H1 (cell line): ENCODE data around the gene CIRBP. TPM values are rescaled to one million over a fixed set of nuclear protein-coding genes. Genes with fewer than 3 reads are reported as not detected.
"Not testable (repeated sequence)": the region's sequence is repeated elsewhere in the genome, so short reads cannot be mapped to it uniquely, and the experiment has no call there.

Experiments
- CTCF ChIA-PET: fragments of 300-600 bp; sonication (Branson Sonifier 250); formaldehyde crosslinking; loops from one replicate; lab custom pipeline; 2021; ENCODE audit not compliant: partially characterized antibody; lab: Charles Lee
- POLR2A ChIA-PET: fragments of 300-600 bp; sonication (Branson Sonifier 250); formaldehyde crosslinking; loops from one replicate; lab custom pipeline; 2021; ENCODE audit warnings: inconsistent platforms; ENCODE audit not compliant: partially characterized antibody; lab: Charles Lee
- DNase-seq, 2 experiments: peaks; one replicate each; pipeline versions ENCODE4 v3.0.0 to v3.0.0-alpha.2; 2010 to 2022; ENCODE audit warnings: low spot score in 2 of 2, low read depth in 1 of 2, mixed read lengths in 1 of 2
- FAIRE-seq: peaks from 2 replicates; lab custom pipeline; 2011; peaks lifted over from hg19 to GRCh38; lab: Jason Lieb, UNC
- H2AFZ ChIP-seq: 2 replicates; pipeline ENCODE4 v1.8.1; 2012; ENCODE audit warnings: low read length, inconsistent platforms
- H2AK5ac ChIP-seq: 2 replicates; pipeline ENCODE4 v1.6.1; 2013; ENCODE audit warnings: low read depth, low read length
- H2BK120ac ChIP-seq: replicated peaks from 2 replicates; pipeline ENCODE3; 2013; ENCODE audit warnings: low read depth, low read length, inconsistent platforms
- H2BK12ac ChIP-seq: 2 replicates; pipeline ENCODE4 v1.6.1; 2013; ENCODE audit warnings: low read depth, low read length
- H2BK15ac ChIP-seq: 2 replicates; pipeline ENCODE4 v1.6.1; 2013; ENCODE audit warnings: low read length
- H2BK20ac ChIP-seq: 2 replicates; pipeline ENCODE4 v1.6.1; 2013; ENCODE audit warnings: low read length
- H2BK5ac ChIP-seq: 2 replicates; pipeline ENCODE4 v1.6.1; 2013; ENCODE audit warnings: low read depth, low read length
- H3K14ac ChIP-seq: 2 replicates; pipeline ENCODE4 v1.6.1; 2013; ENCODE audit warnings: inconsistent platforms; ENCODE audit not compliant: insufficient read length
- H3K18ac ChIP-seq: 2 replicates; pipeline ENCODE4 v1.6.1; 2013; ENCODE audit warnings: low read length; ENCODE audit errors: extremely low read depth
- H3K23ac ChIP-seq: 2 replicates; pipeline ENCODE4 v1.6.1; 2013; ENCODE audit warnings: inconsistent platforms; ENCODE audit not compliant: insufficient read length
- H3K23me2 ChIP-seq: 2 replicates; pipeline ENCODE4 v1.6.1; 2013; ENCODE audit warnings: low read depth, low read length
- H3K27ac ChIP-seq: 2 replicates; pipeline ENCODE4 v1.6.1; 2011; ENCODE audit warnings: low read depth, low read length, inconsistent platforms
- H3K27me3 ChIP-seq, 4 experiments: replicated peaks in 1 of 4; 1 replicate in 1 of 4; 2 replicates in 3 of 4; pipeline versions ENCODE4 v1.6.1 to v1.8.1; 2011 to 2013; ENCODE audit warnings: low read length in 3 of 4, mild to moderate bottlenecking in 3 of 4, inconsistent platforms in 2 of 4, mixed read lengths in 2 of 4, moderate library complexity in 1 of 4; ENCODE audit not compliant: control insufficient read depth in 3 of 4, insufficient read depth in 3 of 4; ENCODE audit errors: extremely low read depth in 1 of 4
- H3K36me3 ChIP-seq, 4 experiments: 2 replicates each; pipeline versions ENCODE4 v1.6.1 to v1.8.1; 2011 to 2013; ENCODE audit warnings: mild to moderate bottlenecking in 4 of 4, low read length in 3 of 4, moderate library complexity in 2 of 4, control low read depth in 1 of 4, inconsistent platforms in 1 of 4; ENCODE audit not compliant: insufficient read depth in 4 of 4, control insufficient read depth in 2 of 4
- H3K4ac ChIP-seq: replicated peaks from 2 replicates; pipeline ENCODE3; 2013; ENCODE audit warnings: low read length, low read depth, mixed read lengths, inconsistent platforms; ENCODE audit not compliant: insufficient read length
- H3K4me1 ChIP-seq, 4 experiments: replicated peaks in 1 of 4; 1 replicate in 1 of 4; 2 replicates in 3 of 4; pipeline versions ENCODE4 v1.6.1 to v1.8.1; 2011 to 2013; ENCODE audit warnings: low read length in 3 of 4, inconsistent platforms in 2 of 4, mixed read lengths in 1 of 4; ENCODE audit not compliant: insufficient read depth in 4 of 4, control insufficient read depth in 3 of 4
- H3K4me2 ChIP-seq, 2 experiments: 2 replicates each; pipeline versions ENCODE4 v1.6.1 to v1.8.1; 2011 to 2013; ENCODE audit warnings: low read depth in 2 of 2, low read length in 2 of 2, control low read depth in 1 of 2, inconsistent platforms in 1 of 2, mild to moderate bottlenecking in 1 of 2; ENCODE audit not compliant: insufficient read depth in 1 of 2
- H3K4me3 ChIP-seq, 4 experiments: fragments of 200-600, 300-600 bp in 1 of 4; sonication (generic), shearing (Covaris generic), sonication (Bioruptor Twin) in 1 of 4; 2 replicates each; pipeline versions ENCODE4 v1.5.1 to v1.8.1; 2011 to 2016; ENCODE audit warnings: low read length in 4 of 4, low read depth in 3 of 4, control low read depth in 2 of 4, inconsistent platforms in 2 of 4, mild to moderate bottlenecking in 2 of 4, mixed read lengths in 1 of 4, moderate library complexity in 1 of 4; ENCODE audit not compliant: insufficient read depth in 2 of 4; ENCODE audit errors: extremely low read depth in 1 of 4
- H3K56ac ChIP-seq: replicated peaks from 2 replicates; pipeline ENCODE3; 2013; ENCODE audit warnings: low read depth, mild to moderate bottlenecking, mixed read lengths, low read length, inconsistent platforms; ENCODE audit not compliant: insufficient read length
- H3K79me1 ChIP-seq: 2 replicates; pipeline ENCODE4 v1.6.1; 2013; ENCODE audit warnings: low read depth, low read length, control low read depth
- H3K79me2 ChIP-seq, 2 experiments: 2 replicates each; pipeline versions ENCODE4 v1.6.1 to v1.8.1; 2012 to 2013; ENCODE audit warnings: low read length in 2 of 2, mild to moderate bottlenecking in 2 of 2, inconsistent platforms in 1 of 2; ENCODE audit not compliant: insufficient read depth in 2 of 2, control insufficient read depth in 1 of 2
- H3K9ac ChIP-seq, 4 experiments: replicated peaks in 1 of 4; 1 replicate in 1 of 4; 2 replicates in 3 of 4; pipeline versions ENCODE4 v1.6.1 to v1.8.1; 2011 to 2013; ENCODE audit warnings: low read depth in 3 of 4, low read length in 3 of 4, control low read depth in 2 of 4, mild to moderate bottlenecking in 2 of 4, moderate library complexity in 2 of 4, inconsistent platforms in 1 of 4; ENCODE audit errors: extremely low read depth in 1 of 4
- H3K9me3 ChIP-seq, 2 experiments: 2 replicates each; pipeline versions ENCODE4 v1.6.1 to v1.8.1; 2012 to 2013; ENCODE audit warnings: mild to moderate bottlenecking in 2 of 2, moderate library complexity in 2 of 2, control low read depth in 1 of 2, inconsistent platforms in 1 of 2, low read depth in 1 of 2, low read length in 1 of 2, mixed read lengths in 1 of 2; ENCODE audit not compliant: insufficient read depth in 2 of 2
- H4K20me1 ChIP-seq, 2 experiments: replicated peaks in 1 of 2; 2 replicates each; pipeline versions ENCODE3 to v1.8.1; 2011 to 2013; ENCODE audit warnings: inconsistent platforms in 2 of 2, low read length in 2 of 2, mild to moderate bottlenecking in 1 of 2; ENCODE audit not compliant: insufficient read depth in 2 of 2, control insufficient read depth in 1 of 2
- H4K5ac ChIP-seq: 2 replicates; pipeline ENCODE4 v1.6.1; 2013; ENCODE audit warnings: low read length, low read depth, mixed read lengths, inconsistent platforms; ENCODE audit not compliant: insufficient read length
- H4K8ac ChIP-seq: 2 replicates; pipeline ENCODE4 v1.8.0; 2013; ENCODE audit warnings: mild to moderate bottlenecking, moderate library complexity, low read length, inconsistent platforms; ENCODE audit not compliant: insufficient read depth; ENCODE audit errors: extremely low read depth
- H4K91ac ChIP-seq: replicated peaks from 2 replicates; pipeline ENCODE3; 2013; ENCODE audit warnings: low read length, mixed read lengths, inconsistent platforms; ENCODE audit not compliant: insufficient read length
- WGBS, 2 experiments: shearing (Covaris generic) in 1 of 2; methylation state at CpG; one replicate each; pipeline versions ENCODE4 v1.1.6 to v1.1.7; 2013 to 2015; ENCODE audit warnings: low lambda C conversion rate in 2 of 2, mixed read lengths in 2 of 2, inconsistent platforms in 1 of 2, low coverage in 1 of 2, missing lambda C conversion rate in 1 of 2; ENCODE audit not compliant: insufficient replicate concordance in 2 of 2, insufficient coverage in 1 of 2, insufficient read length in 1 of 2; ENCODE audit errors: extremely low coverage in 1 of 2, missing lambda C conversion rate in 1 of 2; 5-methylcytosine and 5-hydroxymethylcytosine counted together
- polyA plus RNA-seq, 7 experiments: library from polyadenylated mRNA; depleted of rRNA in 3 of 7; stranded (reverse) in 5 of 7; unstranded in 2 of 7; fragments of >200 nt in 5 of 7; fragments of 200-250 nt in 2 of 7; gene quantifications; 1 replicate in 5 of 7; 2 replicates in 1 of 7; 4 replicates in 1 of 7; pipeline versions ENCODE4 v1.2.1 to v1.2.3, GENCODE V29; 2011 to 2013; ENCODE audit warnings: missing spikeins in 2 of 7, mixed read lengths in 2 of 7
- total RNA-seq: library from RNA; stranded (reverse); fragmentation: NEBNext Ultra II Directional; extraction: Animal tissue kit (Norgen Biotek cat#: 25700); gene quantifications from 2 replicates; pipeline ENCODE4 v1.2.1, GENCODE V29; 2021

CIRBP gene
- total and polyA plus RNA-seq, 2 of the 8 experiments (the other 6 are each of a cell fraction or from before 2014, with no cell fraction given), result 175 to 199 TPM

- not testable (repeated sequence) for H4K91ac ChIP-seq, H2BK15ac ChIP-seq, H3K79me1 ChIP-seq, H2BK20ac ChIP-seq, FAIRE-seq, H3K4ac ChIP-seq, H2AFZ ChIP-seq, H3K23me2 ChIP-seq, H2BK12ac ChIP-seq, H4K5ac ChIP-seq, H4K8ac ChIP-seq, H3K4me1 ChIP-seq, H2BK120ac ChIP-seq, H3K23ac ChIP-seq, H3K56ac ChIP-seq, H3K36me3 ChIP-seq, H3K14ac ChIP-seq, H3K18ac ChIP-seq, H2AK5ac ChIP-seq, H3K4me3 ChIP-seq, H3K79me2 ChIP-seq, H3K4me2 ChIP-seq, H3K9me3 ChIP-seq, H2BK5ac ChIP-seq, DNase-seq, H3K9ac ChIP-seq, H4K20me1 ChIP-seq, H3K27ac ChIP-seq
- ChIA-PET CTCF (interaction anchor here (0.6 to 1.4 kb wide), 3 partner anchors 10 to 102 kb away, joined by 3 to 4 read pairs (median 4); no protein-coding TSS in a partner anchor), POLR2A (interaction anchor here (0.8 to 1.3 kb wide), 2 partner anchors 51 to 61 kb away, joined by 3 to 5 read pairs; no protein-coding TSS in a partner anchor)
- H3K27me3 ChIP-seq, result peaks cover 0 to 12% (median 5%) of the 10 kb centered on the region in 4 experiments; a peak in 5 of 7 replicates
- 97% methylated on average over 3 of the region's 3 CpGs; no CpG with 5 or more reads in 1 of the 2 experiments for WGBS, 2 experiments
These were observed 51.1 kb downstream of the CIRBP start for GRCh38 chr19:1320282-1320650.
